Measurements from ENCODE around the gene BCAN. TPM values are rescaled to one million over a fixed set of nuclear protein-coding genes. Genes with fewer than 3 reads are reported as not detected.

BCAN gene
- total RNA-seq (2021), result 0.88 and 1.2 TPM in 2 replicates
- long read RNA-seq, partial matches to known transcripts, result 1 of 12 reads
- long read RNA-seq, other reads (novel, unspliced or antisense), result 2 of 12 reads

GRCh38 chr1:156641761-156642264, at the start of gene BCAN:
TSS of gene BCAN (plus strand) at chr1:156642117. CDS start at chr1:156646055, 3,938 bp downstream.
- H3K27me3 Mint-ChIP-seq (ENCODE audit: low read depth), result peaks cover 89% of the 10 kb centered on the region
- peak; percentile 78 for DNase-seq

More at GRCh38 chr1:156641761-156642264, at the start of gene BCAN:
- Mint-ChIP-seq H3K4me1 (peaks cover 24 to 28% of the 10 kb centered on the region in 2 experiments), H3K27ac (no peak within 1 kb of the TSS), H3K4me3 (peak within 1 kb of the TSS; percentile 51 to 82), H3K9me3 (no peaks in the 10 kb centered on the region; a peak in 1 of 5 replicates), H3K36me3 (ENCODE audit: insufficient read depth in 1 of 3, low read depth in 3 of 3) (no peaks in the 10 kb centered on the region)
- Histone ChIP-seq H2AFZ (ENCODE audit: low read length) (no peak within 1 kb of the TSS), H3K79me1 (ENCODE audit: insufficient read depth, low read depth, low read length, poor library complexity, severe bottlenecking) (no peaks in the 10 kb centered on the region), H3K79me2 (ENCODE audit: insufficient read depth, low read length) (no peaks in the 10 kb centered on the region), H3K23me2 (ENCODE audit: insufficient read length, low read depth, low read length, poor library complexity, severe bottlenecking) (peaks cover 11% of the 10 kb centered on the region), H2AK5ac (ENCODE audit: insufficient read length, low read length) (no peak within 1 kb of the TSS), H2BK5ac (ENCODE audit: insufficient read length, low read length) (no peak within 1 kb of the TSS), H4K91ac (ENCODE audit: insufficient read length, low read depth, low read length) (no peak within 1 kb of the TSS), H2BK120ac (ENCODE audit: low read depth, low read length, poor library complexity, severe bottlenecking) (no peak within 1 kb of the TSS), H3K9ac (ENCODE audit: extremely low read depth, insufficient read length, low read length) (no peak within 1 kb of the TSS), H3K4me2 (ENCODE audit: insufficient read depth, insufficient read length, low read length) (peak within 1 kb of the TSS; percentile 92), H3K27me3 (ENCODE audit: insufficient read depth, low read length) (peaks cover 10% of the 10 kb centered on the region; the same call in 1 of the 2 replicates), H3K56ac (ENCODE audit: insufficient read length, low read depth, low read length) (no peak within 1 kb of the TSS), H3K4me1 (ENCODE audit: insufficient read depth, low read length) (peaks cover 4% of the 10 kb centered on the region; the same call in 1 of the 2 replicates), H2BK12ac (ENCODE audit: insufficient read length, low read depth, low read length) (no peak within 1 kb of the TSS), H4K8ac (replicated peaks; ENCODE audit: insufficient read length, low read depth, low read length) (no peak within 1 kb of the TSS), H3K18ac (ENCODE audit: insufficient read length, low read depth, low read length) (no peak within 1 kb of the TSS), H4K5ac (ENCODE audit: insufficient read length, low read depth, low read length) (no peak within 1 kb of the TSS), H3K23ac (ENCODE audit: insufficient read length, low read depth, low read length) (no peak within 1 kb of the TSS), H2BK20ac (ENCODE audit: low read depth, low read length, poor library complexity, severe bottlenecking) (no peak within 1 kb of the TSS), H3K14ac (ENCODE audit: insufficient read depth, low read length) (no peak within 1 kb of the TSS), H3K9me3 (ENCODE audit: control insufficient read depth, low read depth, low read length) (no peaks in the 10 kb centered on the region), H2BK15ac (ENCODE audit: low read depth, low read length) (no peak within 1 kb of the TSS), H3K4ac (ENCODE audit: low read depth, low read length) (no peak within 1 kb of the TSS), H4K20me1 (ENCODE audit: control insufficient read depth, insufficient read depth, insufficient read length) (no peaks in the 10 kb centered on the region), H3K27ac (ENCODE audit: insufficient read length, low read depth, low read length) (no peak within 1 kb of the TSS), H3T11ph (ENCODE audit: low read length) (no peak within 1 kb of the TSS)
- 0 out of 3 replicates have a peak, but pooled peaks have one; percentile 15 for TF ChIP-seq CTCF (conservative IDR thresholded peaks at IDR 0.05)
- no CpG with 5 or more reads among the region's 46 CpGs for WGBS (ENCODE audit: extremely low coverage, insufficient read length, low lambda C conversion rate)
